Measurements from ENCODE around the gene BNIPL. TPM values are rescaled to one million over a fixed set of nuclear protein-coding genes. Genes with fewer than 3 reads are reported as not detected.

BNIPL gene
- polyA plus RNA-seq, 1 donor (not counting 4 experiments of a cell fraction or from before 2014, with no cell fraction given) = 9.8 TPM

DNA sequence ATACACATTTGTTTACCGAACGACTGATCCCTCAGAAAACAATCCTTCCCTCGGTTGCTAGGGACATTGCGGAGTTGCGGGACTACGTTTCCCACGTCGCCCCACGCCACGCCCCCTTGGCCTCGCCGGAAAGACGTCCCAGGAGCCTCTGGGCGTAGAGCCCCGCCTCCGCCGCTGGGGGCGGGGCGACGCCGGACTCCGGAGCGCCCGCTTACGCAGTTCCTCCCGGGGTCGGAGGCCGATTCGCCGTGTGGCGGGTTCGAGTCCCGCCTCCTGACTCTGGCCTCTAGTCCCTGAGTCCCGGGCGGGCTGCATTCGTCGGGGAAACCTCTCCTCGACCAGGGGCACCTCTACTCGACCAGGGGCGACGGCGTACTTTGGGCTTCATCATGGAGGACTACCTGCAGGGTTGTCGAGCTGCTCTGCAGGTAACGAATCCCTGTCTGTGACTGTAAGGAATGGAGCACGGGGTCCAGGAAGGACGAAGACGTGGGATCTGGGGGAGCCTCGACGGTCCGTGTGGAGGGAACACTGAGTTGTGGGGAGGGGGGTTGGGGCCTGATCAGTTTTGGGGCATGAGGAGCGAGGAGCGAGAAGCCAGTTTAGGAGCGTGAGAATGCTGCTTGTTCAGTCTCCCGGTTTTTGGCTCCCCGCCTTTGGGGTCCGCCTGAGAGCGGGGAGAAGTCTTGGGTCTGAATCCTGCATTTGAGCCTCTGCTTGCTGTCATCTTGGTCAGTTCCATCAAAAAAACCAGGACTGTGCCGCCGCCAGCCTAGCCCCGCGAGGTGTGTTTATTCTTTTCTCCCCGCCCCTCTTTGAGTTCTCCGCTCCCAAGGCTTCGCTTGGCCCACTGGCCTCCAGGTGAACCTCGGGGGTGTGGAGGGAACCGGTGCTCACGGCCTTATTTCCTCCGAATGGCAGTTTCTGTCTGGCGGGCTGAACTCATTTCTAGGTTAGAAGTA lies 27.9 kb upstream of the BNIPL start, which contains the start of gene PRUNE1:
TSS of gene PRUNE1 (plus strand) at position 206 of the 962 bp plus-strand sequence. CDS start at position 390, 184 bp downstream.
- no peaks in the 10 kb centered on the region for H3K27me3 ChIP-seq (ENCODE audit: control insufficient read depth, extremely low read depth, insufficient read depth, low read length)
- peak within 1 kb of the TSS; percentile 91 for H3K4me2 ChIP-seq (ENCODE audit: control insufficient read depth, extremely low read depth, insufficient read depth, low read depth, low read length)
- no peaks in the 10 kb centered on the region for H3K9me3 ChIP-seq (ENCODE audit: control insufficient read depth, low read depth, low read length)
- dilution Hi-C loops (cut with MboI; ENCODE audit: extremely low pct_ligation_motif_present, low sequenced_read_pairs) = no loop called here
- no peaks in the 10 kb centered on the region for H3K79me2 ChIP-seq (ENCODE audit: control insufficient read depth, insufficient read depth, low read length)
- peaks cover 43% of the 10 kb centered on the region for H3K4me1 ChIP-seq (ENCODE audit: control insufficient read depth, extremely low read depth, insufficient read depth, low read length)
- H2AFZ ChIP-seq (ENCODE audit: control insufficient read depth, low read length) = peak within 1 kb of the TSS; percentile 92
- DNase-seq (ENCODE audit: low read depth, low spot score) (peak; percentile 76), FAIRE-seq (peak; percentile 29)
- peak within 1 kb of the TSS; percentile 84 for H3K9ac ChIP-seq (ENCODE audit: control insufficient read depth, extremely low read depth, insufficient read depth, low read length)
- H4K20me1 ChIP-seq (ENCODE audit: control insufficient read depth, extremely low read depth, insufficient read depth, low read length) = no peaks in the 10 kb centered on the region
- peaks cover 0 to 4% of the 10 kb centered on the region in 2 experiments for H3K36me3 ChIP-seq (ENCODE audit: control insufficient read depth in 2 of 2, extremely low read depth in 1 of 2, insufficient read depth in 2 of 2, low read length in 2 of 2)
- H3K27ac ChIP-seq (ENCODE audit: control insufficient read depth, insufficient read depth, low read length) = peak within 1 kb of the TSS; percentile 65
- TF ChIP-seq, protein P1, sequence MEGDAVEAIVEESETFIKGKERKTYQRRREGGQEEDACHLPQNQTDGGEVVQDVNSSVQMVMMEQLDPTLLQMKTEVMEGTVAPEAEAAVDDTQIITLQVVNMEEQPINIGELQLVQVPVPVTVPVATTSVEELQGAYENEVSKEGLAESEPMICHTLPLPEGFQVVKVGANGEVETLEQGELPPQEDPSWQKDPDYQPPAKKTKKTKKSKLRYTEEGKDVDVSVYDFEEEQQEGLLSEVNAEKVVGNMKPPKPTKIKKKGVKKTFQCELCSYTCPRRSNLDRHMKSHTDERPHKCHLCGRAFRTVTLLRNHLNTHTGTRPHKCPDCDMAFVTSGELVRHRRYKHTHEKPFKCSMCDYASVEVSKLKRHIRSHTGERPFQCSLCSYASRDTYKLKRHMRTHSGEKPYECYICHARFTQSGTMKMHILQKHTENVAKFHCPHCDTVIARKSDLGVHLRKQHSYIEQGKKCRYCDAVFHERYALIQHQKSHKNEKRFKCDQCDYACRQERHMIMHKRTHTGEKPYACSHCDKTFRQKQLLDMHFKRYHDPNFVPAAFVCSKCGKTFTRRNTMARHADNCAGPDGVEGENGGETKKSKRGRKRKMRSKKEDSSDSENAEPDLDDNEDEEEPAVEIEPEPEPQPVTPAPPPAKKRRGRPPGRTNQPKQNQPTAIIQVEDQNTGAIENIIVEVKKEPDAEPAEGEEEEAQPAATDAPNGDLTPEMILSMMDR (optimal IDR thresholded peaks at IDR 0.05 in 1 of 3, IDR thresholded peaks at IDR 0.05 in 1 of 3, conservative IDR thresholded peaks at IDR 0.05 in 1 of 3; ENCODE audit: extremely low read depth in 1 of 3, insufficient read depth in 2 of 3, low read length in 3 of 3) = no peak
- no peak for TF ChIP-seq EZH2 (IDR thresholded peaks at IDR 0.05; ENCODE audit: low read length)
- H3K9me1 ChIP-seq (ENCODE audit: control insufficient read depth, extremely low read depth, insufficient read depth, low read length) = peaks cover 2% of the 10 kb centered on the region
- H3K4me3 ChIP-seq (ENCODE audit: control insufficient read depth in 2 of 3, extremely low read depth in 1 of 3, insufficient read depth in 2 of 3, low read depth in 1 of 3, low read length in 3 of 3) = peak within 1 kb of the TSS; percentile 76 to 87 (median 83)

DNA sequence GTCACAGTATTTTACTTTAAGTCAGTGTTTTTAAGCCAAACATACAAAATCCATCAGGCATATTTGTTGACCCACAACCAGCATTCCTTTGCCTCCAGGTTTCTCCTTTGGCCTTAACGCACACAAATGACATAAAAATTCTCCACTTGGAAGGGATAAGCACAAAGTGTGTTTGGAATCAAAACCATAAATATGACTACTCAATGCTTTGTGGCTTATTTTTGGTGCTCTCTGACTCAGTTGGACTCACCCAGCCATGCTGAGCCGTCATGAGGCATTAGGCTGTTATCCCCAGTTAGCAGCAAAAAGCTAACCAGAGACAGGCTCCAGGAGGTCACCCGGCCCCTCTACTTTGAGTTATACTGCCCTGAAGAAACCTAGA lies 27.2 kb upstream of the BNIPL start:
- H3K9me1 ChIP-seq (ENCODE audit: control insufficient read depth, extremely low read depth, insufficient read depth, low read length) = peaks cover 2% of the 10 kb centered on the region
- H2AFZ ChIP-seq (ENCODE audit: control insufficient read depth, low read length) = peak overlapping the region; percentile 92
- peak overlapping the region; percentile 91 for H3K4me2 ChIP-seq (ENCODE audit: control insufficient read depth, extremely low read depth, insufficient read depth, low read depth, low read length)
- H3K79me2 ChIP-seq (ENCODE audit: control insufficient read depth, insufficient read depth, low read length) = no peaks in the 10 kb centered on the region
- FAIRE-seq = no peak
- dilution Hi-C loops (cut with MboI; ENCODE audit: extremely low pct_ligation_motif_present, low sequenced_read_pairs) = no loop called here
- no peaks in the 10 kb centered on the region for H3K27me3 ChIP-seq (ENCODE audit: control insufficient read depth, extremely low read depth, insufficient read depth, low read length)
- peak overlapping the region; percentile 65 for H3K27ac ChIP-seq (ENCODE audit: control insufficient read depth, insufficient read depth, low read length)
- peak overlapping the region; percentile 84 for H3K9ac ChIP-seq (ENCODE audit: control insufficient read depth, extremely low read depth, insufficient read depth, low read length)
- peaks cover 0 to 4% of the 10 kb centered on the region in 2 experiments for H3K36me3 ChIP-seq (ENCODE audit: control insufficient read depth in 2 of 2, extremely low read depth in 1 of 2, insufficient read depth in 2 of 2, low read length in 2 of 2)
- peak overlapping the region; percentile 76 to 87 (median 83) for H3K4me3 ChIP-seq (ENCODE audit: control insufficient read depth in 2 of 3, extremely low read depth in 1 of 3, insufficient read depth in 2 of 3, low read depth in 1 of 3, low read length in 3 of 3)
- DNase-seq (ENCODE audit: low read depth, low spot score) = no peak
- no peaks in the 10 kb centered on the region for H3K9me3 ChIP-seq (ENCODE audit: control insufficient read depth, low read depth, low read length)
- TF ChIP-seq EZH2 (IDR thresholded peaks at IDR 0.05; ENCODE audit: low read length) = no peak
- TF ChIP-seq, protein P1 (optimal IDR thresholded peaks at IDR 0.05 in 1 of 3, IDR thresholded peaks at IDR 0.05 in 1 of 3, conservative IDR thresholded peaks at IDR 0.05 in 1 of 3; ENCODE audit: extremely low read depth in 1 of 3, insufficient read depth in 2 of 3, low read length in 3 of 3) = no peak
- peaks cover 41% of the 10 kb centered on the region for H3K4me1 ChIP-seq (ENCODE audit: control insufficient read depth, extremely low read depth, insufficient read depth, low read length)
- H4K20me1 ChIP-seq (ENCODE audit: control insufficient read depth, extremely low read depth, insufficient read depth, low read length) = no peaks in the 10 kb centered on the region

All from keratinocyte (primary cell).